COLO668 (cell line): ENCODE results near the gene PCDHGA1.
A peak's percentile ranks its signal among the peaks of the same experiment; 100 is the strongest.

Experiments used
- DNase-seq: peaks from one replicate; lab custom pipeline; 2025; ENCODE audit not compliant: unreplicated experiment; lab: John Stamatoyannopoulos, UW

The PCDHGA1 gene

GRCh38 chr5:141512390-141512910 is 182.1 kb downstream of the PCDHGA1 start:
- DNase-seq: peak; percentile 69

GRCh38 chr5:141512911-141513626 is 182.8 kb downstream of the PCDHGA1 start:
- no peak for DNase-seq

GRCh38 chr5:141513627-141514329 is 183.5 kb downstream of the PCDHGA1 start:
- DNase-seq: no peak

- peak; percentile 5 for DNase-seq
These were observed 184.2 kb downstream of the PCDHGA1 start for GRCh38 chr5:141514330-141515133.

DNA sequence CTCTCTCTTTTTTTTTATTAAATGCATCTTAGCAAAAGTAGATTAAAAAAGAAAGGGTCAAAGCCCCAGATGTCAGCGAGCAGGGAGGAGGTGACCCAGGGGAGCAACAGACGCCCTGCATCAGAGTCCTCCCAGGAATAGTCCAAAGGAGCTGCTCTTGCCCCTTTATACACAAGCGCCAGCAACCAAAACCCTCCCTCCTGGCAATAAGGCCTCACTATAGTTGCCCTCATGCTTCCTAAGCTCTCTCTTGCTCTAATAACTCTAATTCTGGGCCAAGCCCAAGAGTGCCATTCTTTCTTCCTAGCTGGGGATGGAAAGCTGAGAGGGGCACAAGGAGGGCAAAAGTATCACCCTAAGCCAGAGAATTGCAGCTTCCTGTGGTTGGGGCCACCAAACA is 184.8 kb downstream of the PCDHGA1 start:
- no peak for DNase-seq

DNA sequence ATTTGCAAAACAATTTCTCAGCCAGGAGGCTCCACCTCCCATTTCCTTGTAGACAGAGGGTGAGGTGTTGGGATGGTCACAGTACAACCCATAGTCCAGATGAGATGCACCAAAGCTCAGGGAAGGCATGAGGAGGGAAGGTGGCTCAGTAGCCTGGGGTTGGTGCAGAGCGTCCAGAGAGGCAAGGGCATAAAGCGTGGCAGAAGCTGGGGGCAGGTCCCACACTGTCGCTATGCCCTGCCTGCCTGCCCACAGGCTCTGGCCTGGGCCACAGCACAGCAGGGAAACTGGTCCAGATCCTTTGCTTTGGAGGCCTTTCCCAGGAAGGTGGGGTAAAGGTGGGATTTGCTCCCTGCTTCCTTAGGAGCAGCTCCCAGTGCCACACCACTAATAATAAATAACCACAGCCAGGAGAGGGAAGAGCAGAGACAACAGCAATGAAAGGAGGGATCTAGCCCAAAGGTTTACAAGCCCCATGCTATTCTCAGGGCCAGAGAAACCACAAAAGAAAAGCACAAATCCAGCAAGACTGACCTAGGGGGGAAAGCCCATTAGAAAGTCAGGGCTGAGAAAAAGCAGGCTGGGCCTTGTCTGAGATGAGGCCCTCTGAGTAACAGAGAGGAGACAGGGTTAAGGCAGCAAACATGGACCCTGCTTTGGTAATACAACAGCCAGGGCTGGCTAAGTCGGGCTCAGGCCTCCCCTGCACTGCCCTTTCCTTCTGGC is 185.8 kb downstream of the PCDHGA1 start:
- DNase-seq: no peak

DNA sequence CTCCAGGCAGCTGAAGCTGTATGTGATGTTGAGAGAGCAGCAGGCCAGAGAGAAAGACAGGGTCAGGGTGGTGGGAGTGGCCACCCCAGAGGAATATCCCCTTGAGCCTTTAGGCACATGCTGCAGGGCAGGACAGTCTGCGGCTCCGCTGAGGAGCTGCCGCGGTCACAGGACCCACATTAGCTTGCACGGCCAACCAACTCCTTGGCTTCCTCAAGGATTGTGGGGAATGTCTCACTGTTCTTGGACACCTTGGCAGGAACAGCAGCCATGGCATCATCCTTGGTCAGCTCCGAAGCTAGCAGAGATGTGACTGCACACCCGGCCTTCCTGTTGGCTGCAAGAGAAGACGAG is 186.3 kb downstream of the PCDHGA1 start:
- no peak for DNase-seq

DNA sequence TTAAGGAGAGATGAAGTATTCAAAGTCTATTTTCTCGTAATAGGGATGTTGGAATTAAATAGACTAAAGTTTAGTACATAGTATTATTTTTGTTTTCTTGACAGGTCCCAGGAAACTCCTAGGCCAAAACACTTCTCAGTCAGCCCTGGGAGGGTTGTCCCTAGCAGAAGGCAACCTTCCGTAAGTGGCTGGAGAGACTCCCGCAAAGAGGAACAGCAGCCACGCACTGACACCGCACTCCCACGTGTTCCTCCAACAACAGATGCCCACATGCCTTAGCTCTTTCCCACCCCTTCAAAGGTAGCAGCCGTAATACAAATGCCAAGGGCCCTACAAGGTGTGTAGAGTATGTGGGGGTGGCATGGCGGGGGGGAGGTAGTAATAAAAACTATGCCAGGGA is 187.0 kb downstream of the PCDHGA1 start:
- no peak for DNase-seq

- DNase-seq: no peak
These were observed 187.7 kb downstream of the PCDHGA1 start for GRCh38 chr5:141517880-141518617.

- DNase-seq: no peak
These were observed 188.3 kb downstream of the PCDHGA1 start for GRCh38 chr5:141518618-141519015.

DNA sequence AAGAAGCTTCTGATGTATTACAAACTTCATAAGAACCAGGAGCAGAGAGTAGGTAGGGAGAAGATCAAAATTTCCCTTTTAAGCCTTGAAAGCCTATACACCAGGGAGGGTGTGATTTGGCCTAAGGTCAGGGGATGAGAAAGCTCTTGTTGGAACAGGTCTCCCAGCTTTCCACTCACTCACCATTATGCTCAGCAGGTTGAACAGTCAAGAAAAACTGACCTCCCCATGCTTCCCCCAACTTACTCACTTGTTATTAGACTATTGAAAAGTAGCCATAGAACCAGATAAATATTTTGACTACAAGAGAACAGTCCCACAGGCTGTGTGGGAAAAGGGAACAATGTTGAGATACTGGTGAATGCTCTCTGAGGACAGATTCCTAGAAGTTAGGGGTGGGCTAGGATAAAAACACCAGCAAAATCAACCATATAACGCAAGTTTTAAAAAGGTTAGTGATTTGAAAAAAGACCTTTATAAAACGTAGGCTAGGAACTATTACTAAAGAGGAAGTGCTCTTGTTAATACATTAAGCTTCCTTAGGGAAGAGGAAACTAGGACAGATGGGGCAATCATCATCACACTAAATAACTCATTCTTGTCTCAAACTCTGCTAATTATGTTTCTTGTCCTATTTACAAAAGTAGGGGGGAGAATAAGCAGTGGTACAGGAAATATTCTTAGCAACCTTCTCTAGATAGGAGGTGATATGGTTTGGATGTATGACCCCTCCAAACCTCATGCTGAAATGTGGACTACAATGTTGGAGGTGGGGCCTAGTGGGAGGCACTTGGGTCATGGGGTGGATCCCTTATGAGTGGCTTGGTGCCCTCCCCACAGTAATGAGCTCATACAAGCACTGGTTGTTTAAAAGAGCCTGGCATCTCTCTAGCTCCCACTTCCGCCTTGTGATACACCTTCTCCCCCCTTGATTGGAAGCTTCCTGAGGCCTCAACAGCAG is 189.6 kb downstream of the PCDHGA1 start:
- no peak for DNase-seq

GRCh38 chr5:141521244-141521781 is 191.0 kb downstream of the PCDHGA1 start:
- peak; percentile 3 for DNase-seq

DNA sequence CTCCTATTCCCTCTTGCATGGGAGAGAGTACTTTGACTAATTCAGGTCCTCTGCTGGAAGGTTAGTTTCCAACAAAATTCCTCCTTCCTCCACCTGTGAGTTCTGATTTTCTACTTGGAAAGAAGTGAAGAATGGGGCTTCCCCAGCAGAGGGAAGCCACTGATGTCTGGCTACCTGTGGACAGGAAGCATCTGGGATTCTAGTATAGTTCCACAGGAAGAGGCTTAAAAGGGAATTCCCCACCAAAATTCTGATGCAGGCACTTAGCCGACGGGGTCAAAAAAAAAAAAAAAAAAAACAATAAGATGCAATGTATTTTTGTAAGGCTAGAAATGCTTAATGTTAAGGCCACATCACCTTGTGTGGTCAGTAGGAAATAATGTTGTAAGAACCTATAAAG is 192.0 kb downstream of the PCDHGA1 start:
- DNase-seq: no peak

- no peak for DNase-seq
These were observed 193.7 kb downstream of the PCDHGA1 start for GRCh38 chr5:141523991-141524390.

DNA sequence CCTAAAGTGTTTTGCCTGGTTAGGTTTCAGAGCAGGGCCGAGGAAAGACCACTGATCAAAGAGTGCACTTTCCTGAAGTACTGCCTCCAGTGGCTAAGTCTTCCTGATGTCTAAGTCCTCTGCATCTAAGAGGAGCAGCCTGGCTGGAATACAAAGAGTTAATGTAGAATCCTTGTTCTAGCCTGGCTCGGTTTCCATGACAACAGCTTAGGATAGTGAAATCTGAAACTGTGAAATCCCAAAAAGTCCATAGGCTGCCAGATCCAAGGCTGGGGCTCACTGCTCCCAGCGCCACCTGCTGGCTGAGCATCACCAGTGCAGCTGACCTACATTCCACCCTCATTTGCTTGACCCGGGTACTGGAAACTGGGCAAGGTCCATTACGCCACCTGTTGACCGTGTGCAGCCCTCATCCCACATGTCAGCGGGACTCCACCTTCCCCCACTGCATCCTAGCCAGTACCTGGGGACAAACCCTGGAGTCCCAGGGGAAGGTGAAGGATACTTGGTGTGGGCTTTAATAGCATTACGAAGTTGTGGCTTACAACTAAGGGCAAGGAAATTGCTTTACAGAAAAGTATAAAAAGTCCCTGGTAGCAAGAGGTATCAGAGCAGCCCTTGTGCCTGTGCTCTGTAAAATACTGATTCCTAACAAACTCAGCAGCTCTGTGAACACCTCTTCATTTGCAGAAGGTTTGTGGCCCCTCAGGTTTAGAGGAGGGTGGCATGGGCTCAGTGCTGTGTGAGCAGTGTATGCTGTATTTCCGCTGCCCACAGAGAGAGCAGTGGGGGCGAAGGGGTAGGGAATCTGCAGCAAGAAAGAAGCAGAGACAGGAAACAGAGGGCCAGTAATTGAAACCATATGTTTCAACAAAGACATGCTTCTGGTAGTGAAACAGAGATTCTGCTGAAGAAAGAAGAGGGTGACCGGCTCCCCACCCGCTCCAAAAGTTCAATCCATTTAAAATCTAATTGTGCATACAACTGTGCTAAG is 194.6 kb downstream of the PCDHGA1 start:
- DNase-seq: peak; percentile 64

- no peak for DNase-seq
These were observed 195.3 kb downstream of the PCDHGA1 start for GRCh38 chr5:141525653-141526052.

- no peak for DNase-seq
These were observed 197.1 kb downstream of the PCDHGA1 start for GRCh38 chr5:141527426-141527825.
